Mesenteric fat pad (tissue), 1 donor: ENCODE results near the gene ENTR1. TPM values are rescaled to one million over a fixed set of nuclear protein-coding genes. Genes with fewer than 3 reads are reported as not detected.

Experiments
- DNase-seq: peaks from one replicate; pipeline ENCODE4 v3.0.0-alpha.2; 2020; ENCODE audit warnings: low spot score
- total RNA-seq: library from RNA; stranded (reverse); fragmentation: NEBNext Ultra II Directional; extraction: Animal tissue kit (Norgen Biotek cat#: 25700); gene quantifications from one replicate; pipeline ENCODE4 v1.2.1, GENCODE V29; 2021
- donor health status: DM: yes; HTN: yes; CAD: no.

Gene ENTR1
- total RNA-seq, 1 donor from 2014 or later = 43.6 TPM

GRCh38 chr9:136363106-136363948 is 47.1 kb downstream of the ENTR1 start, which contains the start of gene DNLZ:
Gene DNLZ (minus strand): TSS chr9:136363744. CDS start chr9:136363714, 30 bp downstream.
- peak; percentile 99 for DNase-seq

- DNase-seq = no peak
Measured at GRCh38 chr9:136362450-136362784, 48.0 kb downstream of the ENTR1 start.

GRCh38 chr9:136361754-136362449 is 48.5 kb downstream of the ENTR1 start:
- no peak for DNase-seq

- no peak for DNase-seq
Measured at GRCh38 chr9:136361047-136361753, 49.2 kb downstream of the ENTR1 start.

GRCh38 chr9:136359774-136360718 is 50.4 kb downstream of the ENTR1 start:
- DNase-seq = no peak

GRCh38 chr9:136358888-136359287 is 51.5 kb downstream of the ENTR1 start:
- no peak for DNase-seq

GRCh38 chr9:136358016-136358415 is 52.4 kb downstream of the ENTR1 start:
- DNase-seq = no peak

- DNase-seq = no peak
Measured at GRCh38 chr9:136357202-136357725, 53.1 kb downstream of the ENTR1 start.

- DNase-seq = no peak
Measured at GRCh38 chr9:136355616-136356557, 54.5 kb downstream of the ENTR1 start.

- no peak for DNase-seq
Measured at GRCh38 chr9:136354592-136355085, 55.8 kb downstream of the ENTR1 start.

- no peak for DNase-seq
Measured at GRCh38 chr9:136353757-136354488, 56.5 kb downstream of the ENTR1 start.

- no peak for DNase-seq
Measured at GRCh38 chr9:136353088-136353487, 57.3 kb downstream of the ENTR1 start.

GRCh38 chr9:136352682-136353081 is 57.7 kb downstream of the ENTR1 start:
- DNase-seq = no peak

Other genes with a start within 250 kb of the ENTR1 start
- not detected for gene LHX3, start 205.5 kb downstream of the ENTR1 start, total RNA-seq
- 10.3 TPM for gene QSOX2, start 164.8 kb downstream of the ENTR1 start, total RNA-seq
- gene CCDC187, start 106.5 kb downstream of the ENTR1 start, total RNA-seq = not detected
- gene GPSM1, start 83.1 kb downstream of the ENTR1 start, total RNA-seq = 11.0 TPM
- 22.6 TPM for gene DNLZ, start 46.9 kb downstream of the ENTR1 start, total RNA-seq
- gene CARD9, start 36.9 kb downstream of the ENTR1 start, total RNA-seq = 4.3 TPM
- gene SNAPC4, start 10.4 kb downstream of the ENTR1 start, total RNA-seq = 6.3 TPM
- gene PMPCA, start within 50 bp of the ENTR1 start, total RNA-seq = 47.3 TPM
- 11.4 TPM for gene INPP5E, start 29.2 kb upstream of the ENTR1 start, total RNA-seq
- gene SEC16A, start 72.4 kb upstream of the ENTR1 start, total RNA-seq = 71.8 TPM
- 89.5 TPM for gene NOTCH1, start 135.4 kb upstream of the ENTR1 start, total RNA-seq